Ovary (tissue), 9 donors: ENCODE measurements around the gene SRD5A1. TPM values are rescaled to one million over a fixed set of nuclear protein-coding genes. Genes with fewer than 3 reads are reported as not detected.

ENCODE experiments used
- DNase-seq, 5 donors: peaks; one replicate each; pipeline ENCODE4 v3.0.0-alpha.2; 2019 to 2020
- H3K27ac ChIP-seq, 2 donors: fragments of 200-600 bp; one replicate each; pipeline versions ENCODE4 v1.5.1 to v1.8.0; 2019 to 2022
- H3K27me3 ChIP-seq: fragments of 200-600 bp; one replicate; pipeline ENCODE4 v1.8.0; 2022
- H3K36me3 ChIP-seq: fragments of 200-600 bp; sonication (generic); one replicate; pipeline ENCODE4 v1.5.1; 2019
- H3K4me1 ChIP-seq: one replicate; pipeline ENCODE4 v1.8.1; 2013; ENCODE audit warnings: mild to moderate bottlenecking, moderate library complexity; ENCODE audit not compliant: insufficient read depth
- H3K4me3 ChIP-seq: fragments of 200-600 bp; sonication (generic); one replicate; pipeline ENCODE4 v1.5.1; 2017
- H3K9me3 ChIP-seq, 2 donors: fragments of 200-600 bp in 1 of 2; sonication (generic) in 1 of 2; one replicate each; pipeline versions ENCODE4 v1.5.1 to v1.8.1; 2013 to 2019; ENCODE audit warnings: mild to moderate bottlenecking in 1 of 2, moderate library complexity in 1 of 2
- CTCF ChIP-seq, 3 donors: fragments of 450-650 bp in 2 of 3; fragments of 200-600 bp in 1 of 3; IDR thresholded peaks; one replicate each; pipeline versions ENCODE4 v1.5.1 to v1.8.0; 2016 to 2022; ENCODE audit warnings: antibody characterized with exemption in 3 of 3, mild to moderate bottlenecking in 1 of 3
- EP300 ChIP-seq: sonication (generic); formaldehyde crosslinking; IDR thresholded peaks from one replicate; pipeline ENCODE4 v1.6.1; 2017; ENCODE audit warnings: antibody characterized with exemption
- POLR2A ChIP-seq: fragments of 450-650 bp; IDR thresholded peaks from one replicate; pipeline ENCODE4 v1.6.1; 2017; ENCODE audit warnings: antibody characterized with exemption, mild to moderate bottlenecking, moderate library complexity
- WGBS, 3 donors: extraction: QIAGEN DNeasy Blood & Tissue Kit in 1 of 3; methylation state at CpG; one replicate each; pipeline versions ENCODE4 v1.1.5 to v1.1.7; 2013 to 2017; 5-methylcytosine and 5-hydroxymethylcytosine counted together
- intact Hi-C, 4 donors: fragments of 100-400 bp; cut with DNase I; formaldehyde crosslinking; loops; one replicate each; pipeline versions ENCODE4 v1.11.0 to v1.15.1; 2022 to 2023
- polyA plus RNA-seq, 2 donors: library from polyadenylated mRNA; stranded (reverse); fragments of 200-250 nt in 1 of 2; fragments of 350-450 nt in 1 of 2; fragmentation: Illumina TruSeq in 1 of 2; extraction: RNeasy Lipid Tissue Mini Kit (QIAGEN cat#74804) in 1 of 2; gene quantifications; one replicate each; pipeline ENCODE4 v1.2.3, GENCODE V29; 2013 to 2014
- total RNA-seq, 7 donors: library from RNA; depleted of rRNA in 2 of 7; stranded (reverse); fragments of >200 nt in 2 of 7; fragmentation: NEBNext Ultra II Directional in 3 of 7; extraction: Animal tissue kit (Norgen Biotek cat#: 25700) in 3 of 7; gene quantifications; one replicate each; pipeline versions ENCODE4 v1.1.0 to v1.2.4, GENCODE V29; 2016 to 2023
- donor health status: DM: no; HTN: no; CAD: no; lungs with moderate emphysema.
- donor health status: DM: no; HTN: no; CAD: no.
- donor health status: Bipolar disorder and iron deficiency.
- donor health status: DM: yes; HTN: yes; CAD: no.
- donor health status: DM: no; HTN: no; CAD: no.
- donor health status: DM: yes; HTN: yes; CAD: no.

SRD5A1 gene
- total and polyA plus RNA-seq, 9 donors = 4.4 to 13.5 (median 9.4) TPM

DNA sequence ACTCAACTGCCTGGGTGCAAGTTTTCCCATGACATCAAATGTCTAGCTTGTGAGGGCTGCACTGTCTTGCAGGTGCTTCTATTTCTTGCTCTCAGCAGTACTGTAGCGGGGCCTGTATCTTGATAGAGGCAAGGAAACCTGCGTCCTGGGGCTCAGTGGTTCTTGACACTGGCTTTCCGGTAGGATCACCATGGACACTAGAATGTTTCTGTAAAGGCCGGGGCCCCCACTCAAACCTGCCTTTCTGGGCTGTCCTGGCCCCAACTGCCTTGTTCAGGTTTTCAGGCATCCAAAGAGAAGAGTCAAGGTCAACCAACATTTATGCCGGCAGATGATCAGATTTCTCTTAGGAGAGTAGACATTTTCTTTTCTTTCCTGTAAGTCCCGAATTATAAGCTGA is 53.3 kb downstream of the SRD5A1 start:
- Histone ChIP-seq H3K36me3 (no peaks in the 10 kb centered on the region), H3K27ac (no peak overlapping the region), H3K27me3 (no peaks in the 10 kb centered on the region), H3K9me3 (no peaks in the 10 kb centered on the region), H3K4me1 (no peaks in the 10 kb centered on the region), H3K4me3 (no peak overlapping the region)
- intact Hi-C loops = no loop called here
- TF ChIP-seq CTCF (IDR thresholded peaks at IDR 0.05) (no peak), EP300 (no peak), POLR2A (no peak)
- DNase-seq = no peak
- 39 to 43% (median 40%) methylated on average over 6 of the region's 6 CpGs for WGBS, 3 donors

- H3K4me3 ChIP-seq = no peak overlapping the region
- H3K27ac ChIP-seq = no peak overlapping the region
- no peaks in the 10 kb centered on the region for H3K4me1 ChIP-seq
- TF ChIP-seq CTCF (IDR thresholded peaks at IDR 0.05) = no peak
- TF ChIP-seq EP300 = no peak
- TF ChIP-seq POLR2A = no peak
- intact Hi-C loops = no loop called here
- no peaks in the 10 kb centered on the region for H3K27me3 ChIP-seq
- H3K36me3 ChIP-seq = no peaks in the 10 kb centered on the region
- peak in 2 of 5 donors; percentile 47 to 50 for DNase-seq
- whole genome bisulfite sequencing, 3 donors = 0 to 2% (median 1%) methylated on average over 22 of the region's 22 CpGs
- no peaks in the 10 kb centered on the region for H3K9me3 ChIP-seq
These were observed 53.7 kb downstream of the SRD5A1 start for GRCh38 chr5:6686915-6687409.

DNA sequence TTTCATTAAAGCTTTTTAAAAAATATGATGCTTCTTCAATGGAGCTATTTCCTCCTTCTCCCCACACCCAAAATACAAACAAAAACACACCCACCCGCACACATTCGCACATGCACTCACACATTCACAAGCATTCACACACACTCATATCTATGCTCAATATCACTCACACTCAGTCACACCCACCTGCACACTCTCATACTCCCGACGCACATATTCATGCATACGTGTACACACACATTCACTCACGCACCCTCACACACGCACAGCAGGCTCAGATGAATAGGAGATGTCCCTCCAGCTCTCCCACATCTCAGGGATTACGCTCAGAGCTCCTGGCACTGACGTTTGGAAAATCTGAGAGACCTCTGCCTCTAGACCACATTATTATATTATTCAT is 54.3 kb downstream of the SRD5A1 start:
- no peaks in the 10 kb centered on the region for H3K36me3 ChIP-seq
- TF ChIP-seq CTCF (IDR thresholded peaks at IDR 0.05) = no peak
- TF ChIP-seq EP300 = no peak
- no peak for TF ChIP-seq POLR2A
- intact Hi-C loops = no loop called here
- no peaks in the 10 kb centered on the region for H3K27me3 ChIP-seq
- H3K27ac ChIP-seq = no peak overlapping the region
- H3K4me1 ChIP-seq = no peaks in the 10 kb centered on the region
- H3K9me3 ChIP-seq = no peaks in the 10 kb centered on the region
- DNase-seq = no peak
- WGBS, 3 donors = 61 to 70% (median 65%) methylated on average over 9 of the region's 9 CpGs
- H3K4me3 ChIP-seq = no peak overlapping the region

GRCh38 chr5:6692906-6693305 is 59.7 kb downstream of the SRD5A1 start:
- H3K27ac ChIP-seq = no peak overlapping the region
- no peaks in the 10 kb centered on the region for H3K36me3 ChIP-seq
- no peak for DNase-seq
- no peaks in the 10 kb centered on the region for H3K4me1 ChIP-seq
- WGBS, 3 donors = 45 to 68% (median 57%) methylated on average over 1 of the region's 1 CpG
- H3K4me3 ChIP-seq = no peak overlapping the region
- intact Hi-C loops = no loop called here
- no peaks in the 10 kb centered on the region for H3K27me3 ChIP-seq
- H3K9me3 ChIP-seq = no peaks in the 10 kb centered on the region
- TF ChIP-seq EP300 = no peak
- no peak for TF ChIP-seq POLR2A
- no peak for TF ChIP-seq CTCF (IDR thresholded peaks at IDR 0.05)

GRCh38 chr5:6698696-6699095 is 65.5 kb downstream of the SRD5A1 start:
- no peaks in the 10 kb centered on the region for H3K9me3 ChIP-seq
- intact Hi-C loops = no loop called here
- WGBS, 3 donors = 80 to 91% (median 84%) methylated on average over 1 of the region's 1 CpG

More at GRCh38 chr5:6698696-6699095, 65.5 kb downstream of the SRD5A1 start:
- DNase-seq = no peak
- Histone ChIP-seq H3K4me3 (no peak overlapping the region), H3K27me3 (no peaks in the 10 kb centered on the region), H3K27ac (no peak overlapping the region), H3K36me3 (no peaks in the 10 kb centered on the region), H3K4me1 (no peaks in the 10 kb centered on the region)
- TF ChIP-seq EP300 (no peak), POLR2A (no peak), CTCF (IDR thresholded peaks at IDR 0.05) (no peak)
